Mammary epithelial cell (primary cell): ENCODE measurements around the gene ICA1.

ENCODE experiments used
- EZH2 ChIP-seq: IDR thresholded peaks from 2 replicates; pipeline ENCODE4 v1.6.1; 2012; ENCODE audit warnings: low read length, inconsistent platforms, borderline replicate concordance
- TF ChIP-seq, protein P1 (sequence below), 2 donors: IDR thresholded peaks in 1 of 2; conservative IDR thresholded peaks in 1 of 2; 2 replicates each; pipeline ENCODE4 v1.5.1; 2011 to 2012; ENCODE audit warnings: inconsistent platforms in 2 of 2, low read length in 2 of 2, mild to moderate bottlenecking in 2 of 2, control low read depth in 1 of 2, low read depth in 1 of 2; ENCODE audit not compliant: insufficient read depth in 1 of 2; ENCODE audit errors: extremely low read depth in 1 of 2

DNA sequence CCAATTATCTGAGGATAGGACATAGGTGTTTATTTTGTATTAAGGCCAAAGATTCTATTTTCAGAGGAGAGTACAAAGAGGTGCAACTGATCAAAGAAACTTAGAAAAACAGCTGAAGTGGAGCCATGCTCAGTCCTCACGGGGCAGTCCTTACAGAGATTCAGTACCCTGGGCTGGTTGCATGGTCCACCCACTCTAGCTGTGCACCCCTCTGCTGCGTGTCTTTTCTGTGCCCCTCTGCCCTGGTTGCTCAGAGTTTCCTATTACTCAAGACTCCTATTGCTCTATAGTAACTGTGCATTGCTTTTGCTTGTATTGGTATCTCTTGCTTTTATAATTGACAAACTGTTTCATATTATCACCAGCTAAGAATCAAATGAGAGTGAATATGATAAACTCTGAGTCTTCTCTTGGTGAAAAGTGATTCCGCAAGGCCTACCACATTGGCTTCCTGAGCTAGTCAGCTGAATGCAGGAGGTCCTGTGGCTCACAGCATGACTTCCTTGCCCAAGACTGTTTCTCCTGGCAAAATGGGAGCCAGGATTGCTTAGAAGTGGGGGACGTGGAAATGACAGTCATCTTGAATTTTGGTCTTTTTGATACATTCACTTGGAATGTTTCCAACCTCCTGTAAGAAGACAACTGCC lies 156.4 kb downstream of the ICA1 start:
- TF ChIP-seq, protein P1, sequence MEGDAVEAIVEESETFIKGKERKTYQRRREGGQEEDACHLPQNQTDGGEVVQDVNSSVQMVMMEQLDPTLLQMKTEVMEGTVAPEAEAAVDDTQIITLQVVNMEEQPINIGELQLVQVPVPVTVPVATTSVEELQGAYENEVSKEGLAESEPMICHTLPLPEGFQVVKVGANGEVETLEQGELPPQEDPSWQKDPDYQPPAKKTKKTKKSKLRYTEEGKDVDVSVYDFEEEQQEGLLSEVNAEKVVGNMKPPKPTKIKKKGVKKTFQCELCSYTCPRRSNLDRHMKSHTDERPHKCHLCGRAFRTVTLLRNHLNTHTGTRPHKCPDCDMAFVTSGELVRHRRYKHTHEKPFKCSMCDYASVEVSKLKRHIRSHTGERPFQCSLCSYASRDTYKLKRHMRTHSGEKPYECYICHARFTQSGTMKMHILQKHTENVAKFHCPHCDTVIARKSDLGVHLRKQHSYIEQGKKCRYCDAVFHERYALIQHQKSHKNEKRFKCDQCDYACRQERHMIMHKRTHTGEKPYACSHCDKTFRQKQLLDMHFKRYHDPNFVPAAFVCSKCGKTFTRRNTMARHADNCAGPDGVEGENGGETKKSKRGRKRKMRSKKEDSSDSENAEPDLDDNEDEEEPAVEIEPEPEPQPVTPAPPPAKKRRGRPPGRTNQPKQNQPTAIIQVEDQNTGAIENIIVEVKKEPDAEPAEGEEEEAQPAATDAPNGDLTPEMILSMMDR (conservative IDR thresholded peaks at IDR 0.05 in 1 of 2, IDR thresholded peaks at IDR 0.05 in 1 of 2; ENCODE audit: extremely low read depth in 1 of 2, insufficient read depth in 1 of 2, low read depth in 1 of 2, low read length in 2 of 2), result no peak
- no peak for TF ChIP-seq EZH2
